HepG2 (cell line): ENCODE data around the gene ZNF443. TPM values are rescaled to one million over a fixed set of nuclear protein-coding genes. Genes with fewer than 3 reads are reported as not detected.
A peak's percentile ranks its signal among the peaks of the same experiment; 100 is the strongest.

Experiments
- ATAD3A ChIP-seq: sonication (generic); formaldehyde crosslinking; IDR thresholded peaks from 2 replicates; pipeline ENCODE4 v1.4.0; 2020; ENCODE audit warnings: missing genetic modification reagents
- ELK4 ChIP-seq: sonication (generic); formaldehyde crosslinking; IDR thresholded peaks from 2 replicates; pipeline ENCODE4 v1.9.0; 2021; ENCODE audit warnings: missing genetic modification reagents, borderline replicate concordance
- HNRNPK ChIP-seq: fragments of 200-400 bp; formaldehyde crosslinking; IDR thresholded peaks from 2 replicates; pipeline ENCODE4 v1.6.1; 2018; ENCODE audit warnings: low read length, low read depth, moderate library complexity, mild to moderate bottlenecking; ENCODE audit not compliant: poor library complexity, severe bottlenecking
- IRF2 ChIP-seq: IDR thresholded peaks from 2 replicates; pipeline ENCODE4 v1.6.1; 2018; ENCODE audit warnings: missing genetic modification reagents, missing compliant biosample characterization
- POLR2AphosphoS2 ChIP-seq: IDR thresholded peaks from 2 replicates; pipeline ENCODE4 v1.6.1; 2011; ENCODE audit warnings: low read depth, low read length, improper control_type of control experiment
- SMYD3 ChIP-seq: sonication (generic); formaldehyde crosslinking; IDR thresholded peaks from 2 replicates; pipeline ENCODE4 v1.8.1; 2023; ENCODE audit warnings: mild to moderate bottlenecking, missing genetic modification reagents
- SNAPC4 ChIP-seq: sonication (generic); formaldehyde crosslinking; IDR thresholded peaks from 2 replicates; pipeline ENCODE4 v1.4.0; 2020; ENCODE audit warnings: mild to moderate bottlenecking, missing genetic modification reagents
- SOX5 ChIP-seq: IDR thresholded peaks from 2 replicates; pipeline ENCODE4 v1.6.1; 2016; ENCODE audit warnings: borderline replicate concordance
- SUZ12 ChIP-seq: fragments of 150-350 bp; IDR thresholded peaks from 2 replicates; pipeline ENCODE4 v1.6.1; 2014; ENCODE audit warnings: low read depth, low read length
- ZBTB14 ChIP-seq: sonication (generic); formaldehyde crosslinking; IDR thresholded peaks from 2 replicates; pipeline ENCODE4 v1.4.0; 2020; ENCODE audit warnings: missing genetic modification reagents
- ZBTB2 ChIP-seq: sonication (generic); formaldehyde crosslinking; IDR thresholded peaks from 2 replicates; pipeline ENCODE4 v1.8.0; 2022; ENCODE audit warnings: low read depth, missing genetic modification reagents
- ZNF292 ChIP-seq: sonication (generic); formaldehyde crosslinking; IDR thresholded peaks from 2 replicates; pipeline ENCODE4 v1.8.1; 2022; ENCODE audit warnings: mild to moderate bottlenecking, low read depth, missing genetic modification reagents, borderline replicate concordance
- ZNF3 ChIP-seq: IDR thresholded peaks from 2 replicates; pipeline ENCODE4 v1.7.0; 2017; ENCODE audit warnings: inconsistent platforms
- ZNF367 ChIP-seq: sonication (generic); formaldehyde crosslinking; IDR thresholded peaks from 2 replicates; pipeline ENCODE4 v1.4.0; 2020; ENCODE audit warnings: missing genetic modification reagents, borderline replicate concordance
- polyA plus RNA-seq, 8 experiments: library from polyadenylated mRNA; depleted of rRNA in 3 of 8; stranded (reverse) in 7 of 8; unstranded in 1 of 8; fragments of >200 nt; fragmentation: Illumina TruSeq in 4 of 8; extraction: Trizol in 4 of 8; gene quantifications; 2 replicates each; pipeline versions ENCODE4 v1.2.1 to v1.2.3, GENCODE V29; 2011 to 2016; ENCODE audit warnings: low read depth in 4 of 8, missing spikeins in 1 of 8, mixed read lengths in 1 of 8; ENCODE audit not compliant: insufficient read depth in 1 of 8
- total RNA-seq, 5 experiments: library from RNA; depleted of rRNA; stranded (reverse); fragments of >200 nt; fragmentation: Illumina TruSeq; extraction: Trizol; gene quantifications; 2 replicates each; pipeline ENCODE4 v1.2.3, GENCODE V29; 2016; ENCODE audit warnings: low read depth in 1 of 5
- TF ChIP-seq, protein P1 (sequence below): sonication (generic); formaldehyde crosslinking; IDR thresholded peaks from 2 replicates; pipeline ENCODE4 v1.4.0; 2020; ENCODE audit warnings: missing genetic modification reagents
- TF ChIP-seq, protein P2 (sequence below): sonication (generic); formaldehyde crosslinking; IDR thresholded peaks from 2 replicates; pipeline ENCODE4 v1.5.1; 2020; ENCODE audit warnings: missing genetic modification reagents, mild to moderate bottlenecking, borderline replicate concordance

Gene ZNF443
- total and polyA plus RNA-seq, 2 of the 13 experiments (the other 11 are each of a cell fraction or from before 2014, with no cell fraction given), result 3.6 to 19.0 TPM

- TF ChIP-seq SNAPC4 (CRISPR knock-in tag) (no peak), ZNF292 (CRISPR knock-in tag) (no peak), ZBTB2 (no peak), SMYD3 (CRISPR knock-in tag) (0 out of 2 replicates have a peak, but pooled peaks have one; percentile 22), ELK4 (no peak), IRF2 (CRISPR knock-in tag) (peak; percentile 22; the same call in 1 of the 2 replicates), ZNF3 (CRISPR knock-in tag) (no peak), HNRNPK (no peak), SUZ12 (no peak), SOX5 (CRISPR knock-in tag) (peak; percentile 14; the same call in 1 of the 2 replicates), ATAD3A (CRISPR knock-in tag) (no peak), POLR2AphosphoS2 (no peak), ZNF367 (CRISPR knock-in tag) (no peak), ZBTB14 (no peak)
- TF ChIP-seq, protein P1, sequence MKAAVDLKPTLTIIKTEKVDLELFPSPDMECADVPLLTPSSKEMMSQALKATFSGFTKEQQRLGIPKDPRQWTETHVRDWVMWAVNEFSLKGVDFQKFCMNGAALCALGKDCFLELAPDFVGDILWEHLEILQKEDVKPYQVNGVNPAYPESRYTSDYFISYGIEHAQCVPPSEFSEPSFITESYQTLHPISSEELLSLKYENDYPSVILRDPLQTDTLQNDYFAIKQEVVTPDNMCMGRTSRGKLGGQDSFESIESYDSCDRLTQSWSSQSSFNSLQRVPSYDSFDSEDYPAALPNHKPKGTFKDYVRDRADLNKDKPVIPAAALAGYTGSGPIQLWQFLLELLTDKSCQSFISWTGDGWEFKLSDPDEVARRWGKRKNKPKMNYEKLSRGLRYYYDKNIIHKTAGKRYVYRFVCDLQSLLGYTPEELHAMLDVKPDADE, result no peak
- TF ChIP-seq, protein P2, sequence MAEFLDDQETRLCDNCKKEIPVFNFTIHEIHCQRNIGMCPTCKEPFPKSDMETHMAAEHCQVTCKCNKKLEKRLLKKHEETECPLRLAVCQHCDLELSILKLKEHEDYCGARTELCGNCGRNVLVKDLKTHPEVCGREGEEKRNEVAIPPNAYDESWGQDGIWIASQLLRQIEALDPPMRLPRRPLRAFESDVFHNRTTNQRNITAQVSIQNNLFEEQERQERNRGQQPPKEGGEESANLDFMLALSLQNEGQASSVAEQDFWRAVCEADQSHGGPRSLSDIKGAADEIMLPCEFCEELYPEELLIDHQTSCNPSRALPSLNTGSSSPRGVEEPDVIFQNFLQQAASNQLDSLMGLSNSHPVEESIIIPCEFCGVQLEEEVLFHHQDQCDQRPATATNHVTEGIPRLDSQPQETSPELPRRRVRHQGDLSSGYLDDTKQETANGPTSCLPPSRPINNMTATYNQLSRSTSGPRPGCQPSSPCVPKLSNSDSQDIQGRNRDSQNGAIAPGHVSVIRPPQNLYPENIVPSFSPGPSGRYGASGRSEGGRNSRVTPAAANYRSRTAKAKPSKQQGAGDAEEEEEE (CRISPR knock-in tag), result no peak
These were observed at the start of gene ZNF443 (continued) for GRCh38 chr19:12440541-12441316.
